Limb (tissue), 2 donors: ENCODE results near the gene DDX3X.

Experiments used
- DNase-seq, 2 donors: peaks; one replicate each; pipeline ENCODE4 v3.0.0-alpha.2; 2016; ENCODE audit errors: extremely low spot score in 2 of 2

DDX3X gene

DNA sequence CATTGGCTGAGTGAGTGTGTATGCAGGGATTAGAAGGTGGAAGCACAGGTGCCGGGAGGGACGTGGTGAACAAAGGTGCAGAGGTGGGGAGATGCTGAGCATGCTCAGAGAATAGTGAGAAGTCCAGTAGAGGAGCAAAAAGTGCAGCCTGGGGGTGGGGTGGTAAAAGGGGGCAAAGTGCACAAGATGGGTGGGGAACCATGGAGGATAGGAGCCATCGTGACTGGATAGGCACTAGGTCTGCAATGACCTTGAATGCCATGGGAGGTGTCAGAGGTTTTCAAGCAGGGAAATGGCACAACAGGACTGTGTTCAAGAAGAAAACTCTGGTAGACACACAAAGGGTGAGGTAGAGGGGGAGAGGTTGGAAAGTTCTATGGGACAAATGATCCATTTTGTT, 6.6 kb upstream of the DDX3X start:
- no peak for DNase-seq

DNA sequence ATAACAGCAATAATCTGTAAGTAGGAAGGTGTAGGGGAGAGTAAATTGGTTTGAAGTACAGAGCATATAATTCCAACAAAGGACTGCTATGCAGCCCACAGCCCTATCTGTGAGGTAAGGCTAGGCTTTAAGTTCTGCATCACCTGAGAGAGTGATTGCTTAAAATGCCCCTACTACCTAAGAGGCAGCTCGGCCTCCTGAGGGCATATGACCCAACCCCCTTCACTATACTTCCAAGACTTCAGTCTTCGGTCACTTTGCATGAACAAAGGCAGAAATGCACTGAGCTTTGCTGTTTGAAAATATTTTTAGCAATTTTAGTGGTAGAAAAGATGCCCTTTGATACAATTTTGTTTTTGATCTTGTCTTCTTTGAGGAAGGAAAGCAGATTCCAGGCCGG, 4.9 kb upstream of the DDX3X start:
- no peak for DNase-seq

DNA sequence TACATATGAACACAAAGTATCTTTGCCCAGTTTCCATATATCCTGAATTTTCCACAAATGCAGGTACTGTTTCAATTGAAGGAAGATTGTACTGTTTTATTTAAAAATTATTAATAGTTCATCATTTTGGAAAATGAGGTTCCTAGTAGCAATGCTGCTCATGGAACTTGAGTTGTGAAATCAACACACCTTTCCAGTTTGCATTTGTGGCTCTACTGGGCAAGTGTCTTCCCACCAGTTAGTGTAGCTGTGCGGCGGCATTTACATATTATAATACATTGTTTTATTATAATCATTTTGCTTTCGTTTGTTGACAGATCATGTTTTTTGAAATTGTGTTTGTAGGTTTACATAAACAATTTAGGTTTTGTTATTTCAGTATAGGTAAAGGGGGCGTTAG, 2.0 kb upstream of the DDX3X start:
- DNase-seq, result no peak

DNA sequence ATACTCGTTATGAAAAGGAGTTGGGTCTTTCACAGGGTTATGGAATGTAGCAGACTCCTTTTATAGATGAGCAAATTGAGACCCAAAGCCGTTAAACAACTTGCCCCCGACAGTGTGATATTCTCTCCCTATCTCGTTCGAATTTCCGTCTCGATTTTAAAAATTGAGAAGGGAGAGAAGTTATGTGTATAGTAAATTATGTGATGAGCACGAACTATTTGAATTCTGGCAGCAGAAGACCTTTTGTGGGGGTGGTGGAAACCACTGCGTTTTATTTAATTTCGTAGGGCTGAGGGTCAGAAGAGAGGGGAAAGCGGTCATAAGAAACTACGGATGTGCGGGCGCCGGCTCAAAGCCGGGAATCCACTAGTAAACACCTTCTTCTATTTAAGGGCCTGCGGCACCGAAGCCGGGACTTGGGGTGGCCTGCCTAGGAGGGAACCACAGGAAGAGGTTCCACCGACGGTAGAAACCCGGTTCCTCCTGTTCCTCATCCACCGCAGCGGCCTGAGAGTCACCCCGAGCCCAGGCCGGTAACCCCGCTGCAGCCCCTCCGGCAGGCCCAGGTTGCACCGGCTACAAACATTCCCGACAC, 1.5 kb upstream of the DDX3X start:
- no peak for DNase-seq

DNA sequence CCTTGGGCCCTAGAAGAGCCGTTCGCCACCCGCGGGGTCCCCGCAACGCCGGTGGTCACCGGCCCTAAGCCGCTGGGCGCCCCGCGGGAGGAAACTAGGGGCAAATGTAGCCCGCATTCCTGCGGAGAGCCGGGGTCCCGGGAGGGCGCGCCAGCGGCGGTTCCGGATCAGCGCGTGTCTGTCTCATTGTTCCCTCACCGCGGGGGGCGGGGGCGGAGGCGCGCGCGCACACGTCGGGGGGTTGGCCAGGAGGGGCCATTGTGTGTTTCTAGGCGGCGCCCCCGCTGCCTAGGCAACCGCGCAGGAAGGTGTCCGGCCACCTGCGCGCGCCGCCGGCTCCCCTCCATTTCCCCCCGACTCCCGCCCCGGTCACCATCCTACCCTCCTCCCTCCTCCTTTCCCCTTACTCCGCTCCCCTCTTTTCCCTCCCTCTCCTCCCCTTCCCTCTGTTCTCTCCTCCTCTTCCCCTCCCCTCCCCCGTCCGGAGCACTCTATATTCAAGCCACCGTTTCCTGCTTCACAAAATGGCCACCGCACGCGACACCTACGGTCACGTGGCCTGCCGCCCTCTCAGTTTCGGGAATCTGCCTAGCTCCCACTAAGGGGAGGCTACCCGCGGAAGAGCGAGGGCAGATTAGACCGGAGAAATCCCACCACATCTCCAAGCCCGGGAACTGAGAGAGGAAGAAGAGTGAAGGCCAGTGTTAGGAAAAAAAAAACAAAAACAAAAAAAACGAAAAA, 789 bp upstream of the DDX3X start:
- peak; percentile 73 to 90 for DNase-seq

DNA sequence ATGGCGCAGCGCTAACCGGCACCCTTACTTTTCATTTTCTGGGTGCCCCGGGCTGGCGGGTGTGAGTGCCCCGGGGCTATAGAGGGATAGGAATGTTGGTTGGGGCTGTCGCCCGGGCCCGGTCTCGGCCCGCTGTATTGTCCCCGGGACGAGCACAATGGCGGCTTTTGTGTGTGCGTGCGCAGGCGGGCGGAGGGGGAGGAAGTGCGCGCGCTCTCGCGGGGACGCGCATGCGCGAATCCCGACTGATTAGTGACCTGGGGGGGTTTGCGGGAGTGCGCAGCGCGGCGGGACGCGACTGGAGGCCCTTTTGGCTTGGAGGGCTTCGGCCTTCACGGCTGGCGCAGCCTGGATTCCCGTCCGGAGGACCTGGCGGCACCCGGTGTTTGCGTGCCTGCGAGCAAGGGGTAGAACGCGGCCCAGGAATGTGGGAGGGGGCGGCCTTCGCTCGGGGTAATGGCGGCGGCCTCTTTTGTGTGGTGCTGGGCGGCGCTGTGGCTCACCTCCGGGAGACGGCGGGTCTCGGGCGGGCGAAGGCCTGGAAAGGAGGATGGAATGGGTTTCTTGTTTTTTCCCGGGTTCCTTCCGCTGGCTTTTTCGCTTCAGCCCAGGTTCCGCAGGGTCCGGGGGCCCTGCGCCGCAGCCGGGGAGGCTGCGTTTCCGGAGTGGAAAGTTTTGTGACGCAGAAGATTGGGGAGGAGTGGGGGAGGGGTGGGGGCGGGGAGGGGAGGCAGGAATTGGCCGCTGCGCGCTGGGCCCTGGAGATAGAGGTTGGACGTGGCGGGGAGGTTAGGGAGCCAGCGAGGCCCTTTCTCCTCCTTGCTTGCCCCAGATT, 618 bp downstream of the DDX3X start:
- peak; percentile 38 to 90 for DNase-seq

DNA sequence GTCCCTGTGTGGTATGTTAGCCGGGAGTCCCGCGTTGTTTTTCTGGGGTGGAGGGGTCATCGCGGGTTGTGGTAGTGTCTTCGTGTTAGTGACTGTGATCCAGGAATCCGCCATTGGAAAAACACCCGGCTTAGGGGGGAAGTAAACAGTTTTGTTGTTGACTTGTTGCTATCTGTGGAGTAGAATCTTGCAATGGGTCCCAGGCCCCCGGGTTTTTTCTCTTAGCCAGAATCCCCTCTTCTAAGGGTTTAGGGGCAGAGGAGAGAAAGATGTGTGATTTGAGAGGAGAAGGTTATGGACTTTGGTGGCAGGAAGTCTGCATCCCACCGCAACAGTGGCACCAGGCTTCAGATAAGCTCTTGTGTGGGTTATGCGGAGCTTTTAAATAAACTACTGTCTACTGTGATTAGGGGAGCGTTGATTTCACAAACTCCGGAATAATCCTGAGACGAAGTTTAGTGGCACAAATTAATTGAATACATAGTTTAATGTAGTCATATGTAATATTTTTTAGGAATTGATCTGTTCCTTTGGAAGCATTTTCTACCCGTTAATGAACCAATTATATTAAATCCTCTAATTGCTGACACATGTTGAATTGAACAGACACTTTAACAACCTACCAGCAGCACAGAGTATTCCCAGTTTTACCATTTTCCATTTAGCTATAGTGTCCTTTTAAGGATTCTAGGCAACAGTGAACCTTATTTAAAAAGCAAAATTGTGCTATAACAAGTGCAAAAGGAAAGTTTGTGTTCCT, 1.4 kb downstream of the DDX3X start:
- no peak for DNase-seq

DNA sequence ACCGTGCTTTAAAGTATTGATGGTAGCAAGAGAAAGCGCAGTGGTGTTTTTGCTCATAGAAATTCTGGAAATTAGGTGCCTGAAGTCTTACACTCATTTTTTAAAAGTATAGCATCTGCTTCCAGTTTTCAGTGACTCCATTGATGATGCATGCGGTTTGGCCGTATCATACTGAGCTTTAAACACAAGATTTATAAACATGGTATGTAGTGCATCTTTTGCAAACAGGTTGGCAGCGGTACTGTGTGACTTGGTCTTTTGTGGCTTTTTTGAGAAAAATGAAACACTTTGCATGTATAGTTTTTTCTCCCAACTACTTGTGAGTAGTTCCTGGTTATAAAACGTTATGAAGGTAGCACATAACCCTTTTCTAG, 2.0 kb downstream of the DDX3X start:
- no peak for DNase-seq

DNA sequence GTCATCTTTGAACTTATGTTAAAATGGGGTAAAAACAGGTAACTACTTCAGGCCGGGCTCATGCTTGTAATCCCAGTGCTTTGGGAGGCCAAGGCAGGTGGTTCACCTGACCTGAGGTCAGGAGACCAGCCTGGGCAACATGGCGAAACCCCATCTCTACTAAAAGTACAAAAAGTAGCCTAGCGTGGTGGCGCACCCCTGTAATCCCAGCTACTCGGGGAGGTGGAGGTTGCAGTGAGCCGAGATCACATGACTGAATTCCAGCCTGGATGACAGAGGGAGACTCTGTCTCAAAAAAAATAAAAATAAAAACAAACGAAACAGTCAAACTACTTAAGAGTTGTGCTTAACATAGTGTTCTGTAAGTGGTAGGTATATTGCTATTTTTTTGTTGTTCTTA, 2.5 kb downstream of the DDX3X start:
- no peak for DNase-seq

DNA sequence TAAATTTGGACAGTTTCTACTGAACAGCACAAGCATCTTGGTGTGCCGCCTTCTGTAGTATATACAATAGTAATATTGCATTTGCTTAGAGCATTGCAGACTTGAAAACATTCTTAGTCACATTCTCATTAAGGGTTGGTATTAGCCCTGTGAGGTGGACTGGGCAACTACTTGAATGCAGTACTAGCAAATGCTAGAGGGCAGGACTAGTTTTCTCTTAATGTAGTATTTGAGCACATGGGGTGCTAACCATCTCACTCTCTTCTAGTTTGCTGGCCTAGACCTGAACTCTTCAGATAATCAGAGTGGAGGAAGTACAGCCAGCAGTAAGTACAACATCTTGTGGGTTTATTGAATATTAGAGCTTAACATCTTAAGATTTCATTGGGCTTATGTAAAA, 3.2 kb downstream of the DDX3X start:
- no peak for DNase-seq

DNA sequence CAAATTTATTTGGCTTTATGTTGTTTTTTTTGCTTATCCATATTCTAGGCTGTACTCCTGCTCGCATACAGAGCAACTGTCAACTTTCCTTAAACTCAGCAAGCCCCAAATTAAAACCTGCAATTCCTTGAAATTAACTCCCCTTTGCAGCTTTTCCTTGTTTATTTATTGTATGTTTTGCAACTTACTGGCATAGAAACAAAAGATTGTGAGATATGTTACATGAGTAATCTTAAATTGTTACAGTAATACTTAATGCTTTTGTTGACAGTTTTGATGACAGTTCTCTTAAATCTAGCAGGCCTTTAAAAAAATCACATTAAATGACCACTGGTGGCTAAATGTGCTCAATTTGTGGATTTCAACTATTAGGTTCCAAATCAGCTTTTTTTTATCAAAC, 4.5 kb downstream of the DDX3X start:
- no peak for DNase-seq

DNA sequence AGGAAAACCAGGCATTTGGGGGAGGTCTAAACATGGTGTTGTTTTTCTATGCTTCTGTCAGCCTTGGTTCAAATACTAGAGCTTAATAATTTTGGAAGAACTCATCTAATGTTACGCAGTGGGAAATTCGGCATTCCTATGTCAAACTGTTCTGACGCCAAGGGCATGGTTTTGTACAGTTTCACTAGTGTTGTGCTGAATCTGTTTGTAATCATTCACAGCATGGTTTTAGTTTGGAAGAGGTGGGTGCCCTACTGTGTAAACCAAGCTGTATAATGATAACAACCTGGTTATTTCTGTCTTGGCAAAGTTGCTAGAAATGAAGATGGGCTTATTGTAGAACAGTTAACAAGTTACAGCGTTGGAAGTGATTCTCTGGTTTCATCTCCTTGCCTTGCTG, 5.2 kb downstream of the DDX3X start:
- no peak for DNase-seq

DNA sequence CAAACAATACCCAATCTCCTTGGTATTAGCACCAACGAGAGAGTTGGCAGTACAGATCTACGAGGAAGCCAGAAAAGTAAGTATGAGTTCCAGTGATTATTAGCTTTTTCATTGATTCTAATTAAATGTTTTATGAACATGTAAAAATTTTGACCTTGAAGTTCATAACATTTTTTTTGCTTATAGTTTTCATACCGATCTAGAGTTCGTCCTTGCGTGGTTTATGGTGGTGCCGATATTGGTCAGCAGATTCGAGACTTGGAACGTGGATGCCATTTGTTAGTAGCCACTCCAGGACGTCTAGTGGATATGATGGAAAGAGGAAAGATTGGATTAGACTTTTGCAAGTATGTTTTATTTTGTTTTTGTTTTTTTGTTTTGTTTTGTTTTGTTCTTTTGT, 10.1 kb downstream of the DDX3X start:
- DNase-seq, result no peak

DNA sequence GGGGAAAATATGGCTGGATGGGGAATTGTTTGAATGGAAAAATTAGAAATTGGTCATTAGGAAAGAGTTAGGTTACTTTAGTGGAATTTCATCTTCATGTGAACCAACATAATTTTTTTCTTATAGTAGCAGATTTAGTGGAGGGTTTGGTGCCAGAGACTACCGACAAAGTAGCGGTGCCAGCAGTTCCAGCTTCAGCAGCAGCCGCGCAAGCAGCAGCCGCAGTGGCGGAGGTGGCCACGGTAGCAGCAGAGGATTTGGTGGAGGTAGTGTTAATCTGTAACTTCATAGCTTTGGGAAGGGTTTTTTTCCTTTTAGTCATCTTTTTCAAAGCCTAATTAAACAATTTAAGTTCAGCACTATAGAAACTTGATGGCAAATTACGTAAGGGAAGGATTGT, 13.2 kb downstream of the DDX3X start:
- DNase-seq, result no peak

DNA sequence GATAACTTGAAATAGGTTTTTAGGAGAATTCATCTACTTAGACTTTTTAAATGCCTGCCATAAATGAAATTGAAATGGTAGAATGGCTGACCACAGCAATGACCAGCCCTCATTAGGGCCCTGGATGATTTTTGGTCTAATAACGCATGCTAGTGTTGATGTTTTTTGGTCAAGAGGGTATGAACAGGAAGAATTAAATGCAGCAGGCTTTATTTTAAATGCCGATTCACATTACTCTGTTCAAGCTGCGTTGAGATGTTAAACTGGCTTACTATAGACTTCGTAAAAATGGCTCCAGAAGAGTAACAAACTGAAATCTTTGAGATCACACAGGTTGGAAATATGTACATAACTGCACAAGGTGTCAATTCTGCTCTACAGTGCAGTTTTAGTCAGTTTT, 14.6 kb downstream of the DDX3X start:
- DNase-seq, result no peak

DNA sequence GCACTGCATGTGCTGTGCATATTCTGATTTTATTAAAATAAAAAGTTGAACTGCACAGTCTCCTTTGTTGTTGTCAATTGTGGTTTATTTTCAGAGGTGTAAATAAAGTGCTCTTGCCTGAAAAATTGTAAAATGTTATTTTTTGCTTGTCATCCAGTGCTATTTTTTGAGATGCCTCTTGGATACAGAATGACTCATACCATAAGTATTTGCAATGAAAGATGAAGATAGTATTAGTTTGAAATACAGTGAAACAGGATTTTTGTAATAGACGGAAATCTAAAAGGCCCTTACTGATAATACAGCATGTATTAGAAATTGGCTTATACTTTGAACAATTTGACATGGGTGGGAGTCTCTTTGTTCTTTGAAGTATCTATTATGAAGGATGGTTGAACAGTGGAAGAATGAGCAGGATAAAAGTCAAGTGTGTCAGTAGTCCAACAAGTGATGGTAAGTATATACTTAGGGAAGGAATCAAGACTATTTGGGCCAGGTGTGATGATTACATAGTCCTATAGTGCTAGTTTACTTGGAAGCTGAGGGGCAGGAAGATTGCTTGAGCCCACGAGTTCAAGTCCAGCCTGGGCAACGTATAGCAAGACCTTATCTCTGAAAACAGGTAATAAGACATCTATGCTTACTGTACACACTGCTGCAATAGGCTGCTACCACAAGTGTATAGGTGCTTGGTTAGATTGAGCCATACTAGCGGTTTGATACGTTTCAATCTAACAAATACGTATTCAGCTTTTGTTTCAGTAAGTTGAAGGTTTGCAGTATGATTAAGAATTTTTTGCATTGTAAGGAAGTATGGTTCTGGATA, 16.4 kb downstream of the DDX3X start:
- no peak for DNase-seq

DNA sequence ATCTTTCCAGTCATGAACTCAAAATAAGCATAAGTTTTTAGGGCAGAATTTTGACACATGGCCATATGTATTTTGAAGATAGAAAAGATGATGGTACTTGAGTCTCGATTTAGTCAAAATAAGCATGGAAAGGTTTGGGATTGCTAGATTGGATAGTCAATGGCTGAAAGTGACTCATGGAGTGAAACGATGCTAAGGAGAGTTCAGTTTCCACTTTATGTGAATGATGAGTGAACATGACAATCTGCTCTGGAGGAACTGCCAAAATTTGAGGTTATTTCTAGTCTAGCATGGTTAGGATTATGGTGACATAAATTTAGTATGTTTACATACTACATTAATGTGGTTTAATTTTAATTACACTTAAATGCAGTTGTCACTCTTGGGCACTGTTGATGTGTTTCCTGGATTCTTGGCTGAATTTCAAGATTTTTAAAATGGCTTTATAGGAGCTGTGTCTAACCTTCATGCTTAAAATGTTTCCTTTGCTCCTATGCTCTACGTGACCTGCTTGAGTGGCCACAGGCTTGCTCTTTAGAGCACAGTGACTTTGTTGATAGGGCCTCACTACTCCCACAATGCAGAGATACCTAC, 17.1 kb downstream of the DDX3X start:
- DNase-seq, result no peak

DNA sequence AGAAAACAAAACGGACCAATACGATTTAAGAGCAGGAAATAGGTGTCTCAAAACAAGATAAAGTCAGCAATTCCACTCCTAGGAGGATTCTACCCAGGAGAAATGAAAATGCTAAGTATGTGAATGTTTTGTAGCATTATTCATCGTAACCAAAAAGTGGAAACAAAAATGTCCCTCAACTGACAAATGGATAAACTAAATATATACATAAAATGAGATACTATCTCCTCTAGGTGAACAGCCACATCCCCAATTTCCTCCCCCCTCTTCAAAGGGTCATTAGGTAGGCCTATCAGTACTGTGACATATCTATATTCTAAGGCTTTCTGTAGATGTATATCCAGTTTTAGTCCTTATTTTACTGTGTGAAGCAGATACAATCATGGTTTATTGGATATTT, 18.0 kb downstream of the DDX3X start:
- no peak for DNase-seq

DNA sequence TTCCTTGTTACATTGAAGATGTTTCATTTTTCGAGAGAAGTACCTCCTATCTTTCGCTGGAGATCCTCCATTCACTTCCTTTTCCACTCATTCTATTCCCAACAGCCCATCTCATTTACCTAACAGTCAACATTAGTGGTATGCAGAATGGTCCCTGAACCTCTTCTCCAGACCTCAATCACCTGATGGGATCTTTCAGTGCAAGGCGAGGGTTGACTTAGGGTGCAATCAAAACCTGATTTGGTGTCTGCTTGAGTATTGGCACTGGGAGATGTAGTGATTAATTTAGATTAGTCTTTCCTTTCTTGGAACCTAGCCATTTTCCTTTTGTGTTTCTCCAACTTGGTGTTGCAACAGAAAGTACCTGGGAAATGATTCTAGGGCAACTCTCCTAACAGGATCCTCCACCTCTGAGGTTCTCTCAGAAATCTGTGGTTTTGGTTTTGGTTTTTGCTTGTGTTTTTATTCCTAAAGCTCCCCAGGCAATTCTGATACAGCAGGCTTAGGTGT, 18.4 kb downstream of the DDX3X start:
- DNase-seq, result no peak

DNA sequence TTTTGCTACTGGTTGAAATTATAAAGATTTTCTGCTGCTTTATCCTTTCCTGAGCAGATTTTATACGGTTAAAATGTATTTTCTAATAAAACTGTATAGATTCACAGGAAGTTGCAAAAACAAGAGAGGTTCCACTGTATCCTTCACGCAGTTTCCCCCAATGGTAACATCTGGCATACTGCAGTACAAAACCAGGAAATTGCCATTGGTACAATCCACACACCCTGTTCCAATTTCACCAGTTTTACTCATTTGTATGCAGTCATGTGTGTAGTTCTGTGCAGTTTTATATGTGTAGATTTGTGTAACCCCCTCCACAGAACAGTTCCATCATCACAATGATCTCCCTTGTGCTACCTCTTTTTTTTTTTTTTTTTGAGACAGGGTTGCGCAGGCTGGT, 20.0 kb downstream of the DDX3X start:
- no peak for DNase-seq

DNA sequence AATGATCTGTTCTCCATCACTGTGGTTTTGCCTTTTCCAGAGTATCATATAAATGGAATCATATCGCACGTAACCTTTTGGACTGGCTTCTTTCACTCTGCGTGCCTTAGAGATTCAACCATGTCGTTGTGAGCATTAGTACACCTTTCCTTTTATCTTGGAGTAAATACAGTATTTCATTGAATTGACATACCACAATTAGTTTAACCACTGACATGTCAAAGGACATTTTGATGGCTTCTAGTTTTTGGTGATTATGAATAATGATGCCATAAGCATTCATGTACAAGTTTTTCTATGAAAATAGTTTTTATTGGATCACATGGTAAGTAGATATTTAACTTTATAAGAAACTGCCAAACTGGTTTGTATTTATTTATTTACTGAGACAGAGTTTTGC, 35.2 kb downstream of the DDX3X start:
- DNase-seq, result no peak
